GM21737 (cell line): ENCODE results near the gene GGACT.
"Not testable (repeated sequence)": the region's sequence is repeated elsewhere in the genome, so short reads cannot be mapped to it uniquely, and the experiment has no call there.

Source experiments
- ATAC-seq: cut with Tn5 transposase; IDR thresholded peaks from one replicate; pipeline ENCODE4 v1.9.1; 2021; ENCODE audit warnings: mild to moderate bottlenecking, moderate library complexity; ENCODE audit not compliant: unreplicated experiment

Gene GGACT

GRCh38 chr13:100532090-100532766 lies 56.4 kb downstream of the GGACT start:
- no peak for ATAC-seq

- ATAC-seq, result no peak
Observed at GRCh38 chr13:100530671-100531213, 57.8 kb downstream of the GGACT start.

- ATAC-seq, result no peak
Observed at GRCh38 chr13:100529666-100530377, 58.8 kb downstream of the GGACT start.

GRCh38 chr13:100528820-100529219 lies 59.8 kb downstream of the GGACT start:
- ATAC-seq, result no peak

GRCh38 chr13:100528353-100528752 lies 60.2 kb downstream of the GGACT start:
- ATAC-seq, result no peak

- no peak for ATAC-seq
Observed at GRCh38 chr13:100527644-100528043, 60.9 kb downstream of the GGACT start.

GRCh38 chr13:100526318-100527000 lies 62.1 kb downstream of the GGACT start:
- ATAC-seq, result no peak

GRCh38 chr13:100525453-100526317 lies 62.9 kb downstream of the GGACT start:
- ATAC-seq, result no peak

GRCh38 chr13:100524688-100525087 lies 63.9 kb downstream of the GGACT start:
- ATAC-seq, result not testable (repeated sequence)

- no peak for ATAC-seq
Observed at GRCh38 chr13:100523981-100524386, 64.6 kb downstream of the GGACT start.

- ATAC-seq, result no peak
Observed at GRCh38 chr13:100523411-100523810, 65.2 kb downstream of the GGACT start.

GRCh38 chr13:100522618-100523309 lies 65.8 kb downstream of the GGACT start:
- ATAC-seq, result no peak

- ATAC-seq, result no peak
Observed at GRCh38 chr13:100521851-100522617, 66.6 kb downstream of the GGACT start.

- no peak for ATAC-seq
Observed at GRCh38 chr13:100520936-100521850, 67.4 kb downstream of the GGACT start.

- ATAC-seq, result no peak
Observed at GRCh38 chr13:100519626-100520025, 69.0 kb downstream of the GGACT start.

- no peak for ATAC-seq
Observed at GRCh38 chr13:100518394-100519062, 70.1 kb downstream of the GGACT start.

GRCh38 chr13:100517728-100518127 lies 70.9 kb downstream of the GGACT start:
- ATAC-seq, result no peak

GRCh38 chr13:100517135-100517534 lies 71.5 kb downstream of the GGACT start:
- ATAC-seq, result no peak
